ENCODE results near the gene TTC21A.

The TTC21A gene

DNA sequence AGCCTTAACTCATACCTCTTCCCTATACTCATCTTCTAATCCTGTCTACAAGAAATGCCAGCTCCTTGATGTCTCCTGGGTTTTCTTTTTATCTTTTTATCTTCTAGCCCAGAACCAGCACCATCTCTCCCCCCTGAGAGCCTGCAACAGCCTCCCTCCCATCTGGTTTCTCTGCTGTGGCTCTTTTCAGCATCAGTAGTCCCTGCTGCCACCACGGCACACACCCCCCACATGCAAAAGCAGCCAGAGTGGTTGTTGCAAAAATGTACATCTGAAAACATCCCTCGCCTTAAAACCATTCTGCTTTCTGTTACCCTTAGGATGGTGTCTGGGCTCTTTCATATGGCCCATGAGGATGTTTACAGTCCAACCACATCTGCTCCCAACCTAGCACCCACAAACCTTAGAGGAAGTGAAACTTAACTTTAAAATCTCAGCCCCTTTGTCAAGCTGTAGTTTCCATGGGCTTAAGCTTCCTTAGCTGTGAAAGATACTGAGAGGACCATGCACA is 775 bp downstream of the TTC21A start:
- TF ChIP-seq, protein P1, sequence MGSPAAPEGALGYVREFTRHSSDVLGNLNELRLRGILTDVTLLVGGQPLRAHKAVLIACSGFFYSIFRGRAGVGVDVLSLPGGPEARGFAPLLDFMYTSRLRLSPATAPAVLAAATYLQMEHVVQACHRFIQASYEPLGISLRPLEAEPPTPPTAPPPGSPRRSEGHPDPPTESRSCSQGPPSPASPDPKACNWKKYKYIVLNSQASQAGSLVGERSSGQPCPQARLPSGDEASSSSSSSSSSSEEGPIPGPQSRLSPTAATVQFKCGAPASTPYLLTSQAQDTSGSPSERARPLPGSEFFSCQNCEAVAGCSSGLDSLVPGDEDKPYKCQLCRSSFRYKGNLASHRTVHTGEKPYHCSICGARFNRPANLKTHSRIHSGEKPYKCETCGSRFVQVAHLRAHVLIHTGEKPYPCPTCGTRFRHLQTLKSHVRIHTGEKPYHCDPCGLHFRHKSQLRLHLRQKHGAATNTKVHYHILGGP (tag by site-specific recombination; IDR thresholded peaks at IDR 0.05): no peak
- TF ChIP-seq, protein P2, sequence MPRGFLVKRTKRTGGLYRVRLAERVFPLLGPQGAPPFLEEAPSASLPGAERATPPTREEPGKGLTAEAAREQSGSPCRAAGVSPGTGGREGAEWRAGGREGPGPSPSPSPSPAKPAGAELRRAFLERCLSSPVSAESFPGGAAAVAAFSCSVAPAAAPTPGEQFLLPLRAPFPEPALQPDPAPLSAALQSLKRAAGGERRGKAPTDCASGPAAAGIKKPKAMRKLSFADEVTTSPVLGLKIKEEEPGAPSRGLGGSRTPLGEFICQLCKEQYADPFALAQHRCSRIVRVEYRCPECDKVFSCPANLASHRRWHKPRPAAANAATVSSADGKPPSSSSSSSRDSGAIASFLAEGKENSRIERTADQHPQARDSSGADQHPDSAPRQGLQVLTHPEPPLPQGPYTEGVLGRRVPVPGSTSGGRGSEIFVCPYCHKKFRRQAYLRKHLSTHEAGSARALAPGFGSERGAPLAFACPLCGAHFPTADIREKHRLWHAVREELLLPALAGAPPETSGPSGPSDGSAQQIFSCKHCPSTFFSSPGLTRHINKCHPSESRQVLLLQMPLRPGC (tag by site-specific recombination; IDR thresholded peaks at IDR 0.05): no peak
- TF ChIP-seq, protein P3, sequence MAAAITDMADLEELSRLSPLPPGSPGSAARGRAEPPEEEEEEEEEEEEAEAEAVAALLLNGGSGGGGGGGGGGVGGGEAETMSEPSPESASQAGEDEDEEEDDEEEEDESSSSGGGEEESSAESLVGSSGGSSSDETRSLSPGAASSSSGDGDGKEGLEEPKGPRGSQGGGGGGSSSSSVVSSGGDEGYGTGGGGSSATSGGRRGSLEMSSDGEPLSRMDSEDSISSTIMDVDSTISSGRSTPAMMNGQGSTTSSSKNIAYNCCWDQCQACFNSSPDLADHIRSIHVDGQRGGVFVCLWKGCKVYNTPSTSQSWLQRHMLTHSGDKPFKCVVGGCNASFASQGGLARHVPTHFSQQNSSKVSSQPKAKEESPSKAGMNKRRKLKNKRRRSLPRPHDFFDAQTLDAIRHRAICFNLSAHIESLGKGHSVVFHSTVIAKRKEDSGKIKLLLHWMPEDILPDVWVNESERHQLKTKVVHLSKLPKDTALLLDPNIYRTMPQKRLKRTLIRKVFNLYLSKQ (tag by site-specific recombination; IDR thresholded peaks at IDR 0.05; ENCODE audit: borderline replicate concordance): no peak
- TF ChIP-seq ZBTB11 (tag by site-specific recombination; conservative IDR thresholded peaks at IDR 0.05; ENCODE audit: low read depth) (no peak), ZNF148 (tag by site-specific recombination; IDR thresholded peaks at IDR 0.05; ENCODE audit: borderline replicate concordance) (no peak), SP7 (tag by site-specific recombination; IDR thresholded peaks at IDR 0.05) (no peak), ZNF555 (tag by site-specific recombination; conservative IDR thresholded peaks at IDR 0.05) (no peak), PBX3 (CRISPR knock-in tag; IDR thresholded peaks at IDR 0.05) (no peak), OSR2 (tag by site-specific recombination; IDR thresholded peaks at IDR 0.05) (no peak), ZNF169 (tag by site-specific recombination; IDR thresholded peaks at IDR 0.05) (no peak), ZNF837 (tag by site-specific recombination; IDR thresholded peaks at IDR 0.05) (no peak), SCRT1 (tag by site-specific recombination; IDR thresholded peaks at IDR 0.05; ENCODE audit: borderline replicate concordance) (no peak), ZNF658 (tag by site-specific recombination; IDR thresholded peaks at IDR 0.05) (no peak), ZNF280C (tag by site-specific recombination; IDR thresholded peaks at IDR 0.05) (no peak), TCF7L2 (IDR thresholded peaks at IDR 0.05; ENCODE audit: borderline replicate concordance, low read depth, low read length) (no peak)
- TF ChIP-seq, protein P4, sequence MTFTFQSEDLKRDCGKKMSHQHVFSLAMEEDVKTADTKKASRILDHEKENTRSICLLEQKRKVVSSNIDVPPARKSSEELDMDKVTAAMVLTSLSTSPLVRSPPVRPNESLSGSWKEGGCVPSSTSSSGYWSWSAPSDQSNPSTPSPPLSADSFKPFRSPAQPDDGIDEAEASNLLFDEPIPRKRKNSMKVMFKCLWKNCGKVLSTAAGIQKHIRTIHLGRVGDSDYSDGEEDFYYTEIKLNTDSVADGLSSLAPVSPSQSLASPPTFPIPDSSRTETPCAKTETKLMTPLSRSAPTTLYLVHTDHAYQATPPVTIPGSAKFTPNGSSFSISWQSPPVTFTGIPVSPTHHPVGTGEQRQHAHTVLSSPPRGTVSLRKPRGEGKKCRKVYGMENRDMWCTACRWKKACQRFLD (tag by site-specific recombination; IDR thresholded peaks at IDR 0.05): no peak
- CTCF ChIA-PET: interaction anchor here (0.6 to 1.5 kb wide), 5 partner anchors 8 to 180 kb away, joined by 3 to 9 read pairs (median 4); no protein-coding TSS in a partner anchor
- H3K9me3 ChIP-seq (ENCODE audit: control insufficient read depth, insufficient read depth, low read depth, low read length): no peaks in the 10 kb centered on the region
- H3K27ac ChIP-seq (ENCODE audit: extremely low read depth, low read depth, low read length): no peak overlapping the region
- H3K4me3 ChIP-seq (ENCODE audit: low read depth, low read length): peak overlapping the region; percentile 85
- no peaks in the 10 kb centered on the region for H3K36me3 ChIP-seq (ENCODE audit: control insufficient read depth in 2 of 2, insufficient read depth in 1 of 2, low read length in 2 of 2)
- H3K4me1 ChIP-seq (ENCODE audit: control insufficient read depth, insufficient read depth, low read length): no peaks in the 10 kb centered on the region
- POLR2A ChIA-PET: interaction anchor here (0.6 to 1.2 kb wide), 4 partner anchors 10 to 69 kb away, joined by 3 to 5 read pairs (median 3); no protein-coding TSS in a partner anchor
